Right lobe of liver (tissue), 4 donors: ENCODE measurements around the gene RNF146.

ENCODE experiments used
- POLR2A ChIP-seq: fragments of 450-650 bp; IDR thresholded peaks from one replicate; pipeline ENCODE4 v1.6.1; 2017; ENCODE audit warnings: antibody characterized with exemption, mild to moderate bottlenecking
- TF ChIP-seq, protein P1 (sequence below), 4 donors: fragments of 200-600 bp in 3 of 4; fragments of 450-650 bp in 1 of 4; IDR thresholded peaks; one replicate each; pipeline versions ENCODE4 v1.5.1 to v1.8.0; 2016 to 2022; ENCODE audit warnings: antibody characterized with exemption in 4 of 4, mild to moderate bottlenecking in 2 of 4
- donor health status: DM: no; HTN: no; CAD: no.
- donor health status: DM: no; HTN: no; CAD: no.
- donor health status: DM: no; HTN: yes; CAD: no.

DNA sequence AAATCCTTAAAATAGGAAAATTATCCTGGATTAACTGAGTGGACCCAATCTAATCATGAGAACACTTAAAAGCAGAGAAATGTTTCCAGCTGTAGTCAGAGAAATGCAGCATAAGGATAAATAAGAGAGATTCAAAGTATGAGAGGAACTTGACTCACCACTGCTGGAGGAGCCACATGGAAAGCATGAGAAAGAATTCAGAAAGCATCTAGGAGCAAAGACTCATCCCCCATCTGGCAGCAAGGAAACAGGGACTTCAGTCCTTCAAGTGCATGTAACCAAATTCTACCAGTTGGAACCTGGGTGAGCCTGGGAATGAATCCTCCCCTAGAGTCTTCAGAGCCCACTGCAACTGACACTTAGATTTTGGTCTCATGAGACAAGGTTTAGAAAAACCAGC is 33.7 kb downstream of the RNF146 start:
- TF ChIP-seq, protein P1, sequence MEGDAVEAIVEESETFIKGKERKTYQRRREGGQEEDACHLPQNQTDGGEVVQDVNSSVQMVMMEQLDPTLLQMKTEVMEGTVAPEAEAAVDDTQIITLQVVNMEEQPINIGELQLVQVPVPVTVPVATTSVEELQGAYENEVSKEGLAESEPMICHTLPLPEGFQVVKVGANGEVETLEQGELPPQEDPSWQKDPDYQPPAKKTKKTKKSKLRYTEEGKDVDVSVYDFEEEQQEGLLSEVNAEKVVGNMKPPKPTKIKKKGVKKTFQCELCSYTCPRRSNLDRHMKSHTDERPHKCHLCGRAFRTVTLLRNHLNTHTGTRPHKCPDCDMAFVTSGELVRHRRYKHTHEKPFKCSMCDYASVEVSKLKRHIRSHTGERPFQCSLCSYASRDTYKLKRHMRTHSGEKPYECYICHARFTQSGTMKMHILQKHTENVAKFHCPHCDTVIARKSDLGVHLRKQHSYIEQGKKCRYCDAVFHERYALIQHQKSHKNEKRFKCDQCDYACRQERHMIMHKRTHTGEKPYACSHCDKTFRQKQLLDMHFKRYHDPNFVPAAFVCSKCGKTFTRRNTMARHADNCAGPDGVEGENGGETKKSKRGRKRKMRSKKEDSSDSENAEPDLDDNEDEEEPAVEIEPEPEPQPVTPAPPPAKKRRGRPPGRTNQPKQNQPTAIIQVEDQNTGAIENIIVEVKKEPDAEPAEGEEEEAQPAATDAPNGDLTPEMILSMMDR (IDR thresholded peaks at IDR 0.05): no peak
- no peak for TF ChIP-seq POLR2A
